GM12865 (cell line): ENCODE measurements around the gene RAP1GAP.

Experiments
- DNase-seq: peaks from one replicate; pipeline ENCODE4 v3.0.0; 2010; ENCODE audit warnings: low read depth
- H3K4me3 ChIP-seq: 2 replicates; pipeline ENCODE4 v1.5.1; 2011; ENCODE audit warnings: mild to moderate bottlenecking, low read depth, low read length, control low read depth
- CTCF ChIP-seq: IDR thresholded peaks from 2 replicates; pipeline ENCODE4 v1.5.1; 2011; ENCODE audit warnings: low read length, control low read depth, low read depth, inconsistent platforms; ENCODE audit not compliant: insufficient read depth; ENCODE audit errors: missing control alignments

The RAP1GAP gene

GRCh38 chr1:21625390-21626190 lies 43.6 kb downstream of the RAP1GAP start:
- no peak overlapping the region for H3K4me3 ChIP-seq
- TF ChIP-seq CTCF: no peak
- no peak for DNase-seq

DNA sequence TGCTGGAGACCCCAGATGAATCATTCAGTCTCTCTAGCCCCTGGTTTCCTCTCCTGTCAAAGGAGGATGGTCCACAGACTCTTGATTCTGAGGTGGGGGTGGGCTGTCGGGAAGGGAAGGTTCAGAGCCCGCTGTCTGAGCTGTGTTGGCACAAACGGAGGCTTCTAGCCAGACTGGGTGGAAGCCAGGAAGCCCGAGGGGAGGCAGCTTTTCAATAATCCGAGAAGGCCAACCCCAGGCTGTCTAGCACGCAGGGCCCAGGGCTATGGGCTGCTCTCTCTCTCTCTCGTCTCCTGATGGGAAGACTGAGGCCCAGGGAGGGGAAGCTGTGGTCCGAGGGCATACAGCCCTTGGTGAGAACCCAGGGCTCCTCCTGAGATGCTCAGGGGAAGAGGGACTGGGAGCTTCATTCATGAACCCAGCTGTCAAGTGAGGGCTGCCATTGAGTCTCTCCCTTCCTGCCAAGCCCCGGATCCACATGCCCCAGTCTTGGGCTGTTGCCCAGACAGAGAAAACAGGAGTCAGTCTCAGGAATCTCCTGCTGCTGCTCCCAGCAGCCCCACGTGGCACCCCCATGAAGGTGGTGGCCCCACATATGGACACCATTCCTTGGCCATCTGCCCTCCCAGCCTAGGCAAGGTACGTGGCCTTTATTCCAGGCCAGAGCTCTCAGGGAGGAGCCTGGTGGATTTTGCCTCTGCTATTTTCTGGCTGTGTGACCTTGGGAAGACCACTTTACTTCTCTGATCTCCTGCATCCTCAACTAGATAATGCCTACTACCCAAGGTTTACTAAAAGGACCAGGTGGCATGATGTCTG lies 44.4 kb downstream of the RAP1GAP start:
- H3K4me3 ChIP-seq: no peak overlapping the region
- DNase-seq: no peak
- TF ChIP-seq CTCF: no peak

- TF ChIP-seq CTCF: no peak
- no peak overlapping the region for H3K4me3 ChIP-seq
- peak; percentile 40 for DNase-seq
These were observed 45.7 kb downstream of the RAP1GAP start for GRCh38 chr1:21623410-21623961.

DNA sequence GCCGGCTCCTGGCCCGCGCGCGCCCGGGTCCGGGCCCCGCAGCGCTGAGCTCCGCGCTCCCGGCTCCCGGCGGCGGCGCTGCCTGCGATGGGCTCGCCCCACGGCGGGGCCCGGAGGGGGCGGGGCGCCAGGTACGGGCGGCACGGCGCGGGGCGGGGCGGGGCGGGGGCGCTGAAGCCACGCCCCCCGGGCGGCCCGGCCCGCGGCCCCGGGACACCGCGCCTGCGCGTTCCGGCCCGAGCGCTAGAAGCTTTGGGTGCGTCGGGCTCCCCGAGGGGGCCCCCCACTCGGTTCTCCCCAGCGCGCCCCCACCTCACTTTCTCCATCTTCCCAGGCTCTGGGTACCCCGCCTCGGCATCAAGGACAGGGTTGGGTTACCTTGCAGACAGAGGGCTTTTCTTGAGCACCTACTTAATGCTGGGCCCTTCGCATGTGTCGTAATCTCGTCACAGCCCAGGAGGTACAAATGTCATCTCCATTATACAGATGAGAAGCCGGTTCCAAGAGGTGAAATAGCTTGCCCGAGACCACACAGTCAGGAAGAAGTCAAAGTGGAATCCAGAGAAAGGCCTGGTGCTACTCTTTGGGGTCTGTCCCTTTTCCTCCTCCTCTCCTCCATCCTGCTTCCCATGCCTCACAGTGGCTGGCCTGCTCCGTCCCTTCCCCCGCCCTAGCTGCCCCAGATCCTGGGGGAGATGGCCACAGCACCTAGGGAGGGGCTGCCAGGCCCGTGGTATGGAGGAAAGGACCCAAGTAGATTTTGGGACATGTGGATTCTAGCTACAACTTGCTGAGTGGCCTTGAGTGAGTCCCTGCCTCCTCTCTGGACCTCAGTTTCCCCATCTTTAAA lies 46.5 kb downstream of the RAP1GAP start:
- no peak overlapping the region for H3K4me3 ChIP-seq
- TF ChIP-seq CTCF: no peak
- no peak for DNase-seq

- no peak for TF ChIP-seq CTCF
- no peak for DNase-seq
- H3K4me3 ChIP-seq: no peak overlapping the region
These were observed 47.3 kb downstream of the RAP1GAP start for GRCh38 chr1:21621761-21622436.

GRCh38 chr1:21621051-21621450 lies 48.1 kb downstream of the RAP1GAP start:
- no peak overlapping the region for H3K4me3 ChIP-seq
- no peak for DNase-seq
- TF ChIP-seq CTCF: no peak
